Panc1 (cell line): ENCODE data around the gene NCOA4.

Experiments used
- POLR2AphosphoS5 ChIP-seq: IDR thresholded peaks from 2 replicates; pipeline ENCODE4 v1.6.1; 2012; ENCODE audit warnings: mild to moderate bottlenecking, low read depth, low read length, moderate library complexity
- SIN3A ChIP-seq: IDR thresholded peaks from 2 replicates; pipeline ENCODE4 v1.6.1; 2012; ENCODE audit warnings: low read depth, mild to moderate bottlenecking, low read length, moderate library complexity, borderline replicate concordance; ENCODE audit not compliant: insufficient read depth
- TCF7L2 ChIP-seq: IDR thresholded peaks from 2 replicates; pipeline ENCODE4 v1.6.1; 2011; ENCODE audit warnings: mild to moderate bottlenecking, low read depth, low read length, inconsistent platforms
- TF ChIP-seq, protein P1 (sequence below): fragments of 450-650 bp; IDR thresholded peaks from 2 replicates; pipeline ENCODE4 v1.5.1; 2017; ENCODE audit warnings: mild to moderate bottlenecking
- TF ChIP-seq, protein P2 (sequence below), 2 experiments: IDR thresholded peaks; 2 replicates each; pipeline ENCODE4 v1.6.1; 2011 to 2012; ENCODE audit warnings: low read depth in 2 of 2, control low read depth in 1 of 2, low read length in 1 of 2, mild to moderate bottlenecking in 1 of 2, moderate library complexity in 1 of 2; ENCODE audit not compliant: insufficient read depth in 1 of 2

DNA sequence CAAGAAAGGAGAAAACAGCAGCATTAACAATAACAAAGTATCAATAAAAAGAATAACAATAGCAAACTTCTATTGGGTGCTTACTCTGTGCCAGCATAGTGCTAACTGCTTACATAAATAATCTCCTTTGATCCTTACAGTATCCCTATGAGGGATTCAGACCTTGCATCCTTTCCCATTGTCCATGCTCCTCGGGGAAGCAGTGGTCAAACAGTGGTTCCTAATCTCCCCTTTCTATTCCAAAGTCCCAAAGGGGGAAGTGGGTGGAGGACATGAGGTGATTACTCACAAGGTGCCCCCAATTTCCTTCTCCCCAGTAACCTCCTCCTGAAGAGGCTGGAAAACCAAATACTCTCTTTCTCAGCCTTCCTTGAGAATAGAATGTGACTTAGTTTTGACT is 37.7 kb upstream of the NCOA4 start:
- TF ChIP-seq, protein P1, sequence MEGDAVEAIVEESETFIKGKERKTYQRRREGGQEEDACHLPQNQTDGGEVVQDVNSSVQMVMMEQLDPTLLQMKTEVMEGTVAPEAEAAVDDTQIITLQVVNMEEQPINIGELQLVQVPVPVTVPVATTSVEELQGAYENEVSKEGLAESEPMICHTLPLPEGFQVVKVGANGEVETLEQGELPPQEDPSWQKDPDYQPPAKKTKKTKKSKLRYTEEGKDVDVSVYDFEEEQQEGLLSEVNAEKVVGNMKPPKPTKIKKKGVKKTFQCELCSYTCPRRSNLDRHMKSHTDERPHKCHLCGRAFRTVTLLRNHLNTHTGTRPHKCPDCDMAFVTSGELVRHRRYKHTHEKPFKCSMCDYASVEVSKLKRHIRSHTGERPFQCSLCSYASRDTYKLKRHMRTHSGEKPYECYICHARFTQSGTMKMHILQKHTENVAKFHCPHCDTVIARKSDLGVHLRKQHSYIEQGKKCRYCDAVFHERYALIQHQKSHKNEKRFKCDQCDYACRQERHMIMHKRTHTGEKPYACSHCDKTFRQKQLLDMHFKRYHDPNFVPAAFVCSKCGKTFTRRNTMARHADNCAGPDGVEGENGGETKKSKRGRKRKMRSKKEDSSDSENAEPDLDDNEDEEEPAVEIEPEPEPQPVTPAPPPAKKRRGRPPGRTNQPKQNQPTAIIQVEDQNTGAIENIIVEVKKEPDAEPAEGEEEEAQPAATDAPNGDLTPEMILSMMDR = no peak
- TF ChIP-seq, protein P2, sequence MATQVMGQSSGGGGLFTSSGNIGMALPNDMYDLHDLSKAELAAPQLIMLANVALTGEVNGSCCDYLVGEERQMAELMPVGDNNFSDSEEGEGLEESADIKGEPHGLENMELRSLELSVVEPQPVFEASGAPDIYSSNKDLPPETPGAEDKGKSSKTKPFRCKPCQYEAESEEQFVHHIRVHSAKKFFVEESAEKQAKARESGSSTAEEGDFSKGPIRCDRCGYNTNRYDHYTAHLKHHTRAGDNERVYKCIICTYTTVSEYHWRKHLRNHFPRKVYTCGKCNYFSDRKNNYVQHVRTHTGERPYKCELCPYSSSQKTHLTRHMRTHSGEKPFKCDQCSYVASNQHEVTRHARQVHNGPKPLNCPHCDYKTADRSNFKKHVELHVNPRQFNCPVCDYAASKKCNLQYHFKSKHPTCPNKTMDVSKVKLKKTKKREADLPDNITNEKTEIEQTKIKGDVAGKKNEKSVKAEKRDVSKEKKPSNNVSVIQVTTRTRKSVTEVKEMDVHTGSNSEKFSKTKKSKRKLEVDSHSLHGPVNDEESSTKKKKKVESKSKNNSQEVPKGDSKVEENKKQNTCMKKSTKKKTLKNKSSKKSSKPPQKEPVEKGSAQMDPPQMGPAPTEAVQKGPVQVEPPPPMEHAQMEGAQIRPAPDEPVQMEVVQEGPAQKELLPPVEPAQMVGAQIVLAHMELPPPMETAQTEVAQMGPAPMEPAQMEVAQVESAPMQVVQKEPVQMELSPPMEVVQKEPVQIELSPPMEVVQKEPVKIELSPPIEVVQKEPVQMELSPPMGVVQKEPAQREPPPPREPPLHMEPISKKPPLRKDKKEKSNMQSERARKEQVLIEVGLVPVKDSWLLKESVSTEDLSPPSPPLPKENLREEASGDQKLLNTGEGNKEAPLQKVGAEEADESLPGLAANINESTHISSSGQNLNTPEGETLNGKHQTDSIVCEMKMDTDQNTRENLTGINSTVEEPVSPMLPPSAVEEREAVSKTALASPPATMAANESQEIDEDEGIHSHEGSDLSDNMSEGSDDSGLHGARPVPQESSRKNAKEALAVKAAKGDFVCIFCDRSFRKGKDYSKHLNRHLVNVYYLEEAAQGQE (IDR thresholded peaks at IDR 0.05; ENCODE audit: insufficient read depth in 1 of 2, low read depth in 2 of 2, low read length in 1 of 2) = no peak
- TF ChIP-seq POLR2AphosphoS5 (no peak), SIN3A (no peak), TCF7L2 (no peak)
